Sigmoid colon (tissue), 7 donors: ENCODE data around the gene TRERF1. TPM values are rescaled to one million over a fixed set of nuclear protein-coding genes. Genes with fewer than 3 reads are reported as not detected.
A peak's percentile ranks its signal among the peaks of the same experiment; 100 is the strongest.

Experiments
- DNase-seq: peaks from one replicate; pipeline ENCODE4 v3.0.0-alpha.2; 2019
- H3K27ac ChIP-seq, 4 donors: fragments of 200-600 bp; sonication (generic); one replicate each; pipeline ENCODE4 v1.5.1; 2016 to 2019; ENCODE audit warnings: mild to moderate bottlenecking in 1 of 4
- H3K27me3 ChIP-seq, 3 donors: fragments of 200-600 bp; sonication (generic); one replicate each; pipeline ENCODE4 v1.5.1; 2019; ENCODE audit warnings: mild to moderate bottlenecking in 1 of 3
- H3K36me3 ChIP-seq, 4 donors: fragments of 200-600 bp; sonication (generic); one replicate each; pipeline ENCODE4 v1.5.1; 2016 to 2019
- H3K4me1 ChIP-seq, 4 donors: fragments of 200-600 bp; sonication (generic); one replicate each; pipeline ENCODE4 v1.5.1; 2017 to 2019
- H3K4me3 ChIP-seq, 4 donors: fragments of 200-600 bp; sonication (generic); one replicate each; pipeline ENCODE4 v1.5.1; 2017 to 2019; ENCODE audit warnings: mild to moderate bottlenecking in 2 of 4, moderate library complexity in 1 of 4
- H3K9me3 ChIP-seq, 4 donors: fragments of 200-600 bp in 3 of 4; sonication (generic) in 3 of 4; one replicate each; pipeline versions ENCODE4 v1.5.1 to v1.6.1; 2013 to 2019
- CTCF ChIP-seq, 4 experiments: fragments of 450-650 bp in 3 of 4; fragments of 200-600 bp in 1 of 4; IDR thresholded peaks; one replicate each; pipeline ENCODE4 v1.5.1; 2016 to 2019; ENCODE audit warnings: antibody characterized with exemption in 4 of 4, mild to moderate bottlenecking in 3 of 4, moderate library complexity in 2 of 4
- EP300 ChIP-seq, 4 donors: sonication (generic); formaldehyde crosslinking; IDR thresholded peaks; one replicate each; pipeline ENCODE4 v1.6.1; 2017; ENCODE audit warnings: antibody characterized with exemption in 4 of 4
- POLR2A ChIP-seq, 2 donors: fragments of 450-650 bp; IDR thresholded peaks; one replicate each; pipeline ENCODE4 v1.6.1; 2016; ENCODE audit warnings: antibody characterized with exemption in 2 of 2, mild to moderate bottlenecking in 2 of 2, moderate library complexity in 2 of 2
- POLR2AphosphoS5 ChIP-seq, 4 donors: sonication (generic); formaldehyde crosslinking; IDR thresholded peaks; one replicate each; pipeline ENCODE4 v1.6.1; 2017; ENCODE audit warnings: antibody characterized with exemption in 4 of 4
- WGBS, 2 donors: extraction: QIAGEN DNeasy Blood & Tissue Kit; methylation state at CpG; one replicate each; pipeline ENCODE4 v1.1.7; 2013; 5-methylcytosine and 5-hydroxymethylcytosine counted together
- intact Hi-C: fragments of 100-400 bp; cut with DNase I; formaldehyde crosslinking; loops from one replicate; pipeline ENCODE4 v1.15.1; 2023
- polyA plus RNA-seq, 3 donors: library from polyadenylated mRNA; stranded (reverse); fragments of 200-250 nt; gene quantifications; one replicate each; pipeline ENCODE4 v1.2.3, GENCODE V29; 2013
- total RNA-seq, 4 donors: library from RNA; depleted of rRNA; stranded (reverse); fragments of >200 nt; gene quantifications; one replicate each; pipeline ENCODE4 v1.1.0, GENCODE V29; 2016
- donor health status: healthy with polysubstance abuse.
- donor health status: Bipolar disorder and iron deficiency.
- donor health status: healthy.

The TRERF1 gene
- total and polyA plus RNA-seq, 7 donors = 0.46 to 10.5 (median 4.6) TPM

GRCh38 chr6:42274898-42275297 is 176.8 kb downstream of the TRERF1 start:
- Histone ChIP-seq H3K36me3 (no peaks in the 10 kb centered on the region), H3K27ac (no peak overlapping the region), H3K9me3 (no peaks in the 10 kb centered on the region), H3K4me3 (no peak overlapping the region), H3K4me1 (peaks cover 0 to 27% (median 8%) of the 10 kb centered on the region in 4 donors), H3K27me3 (no peaks in the 10 kb centered on the region)
- TF ChIP-seq POLR2A (IDR thresholded peaks at IDR 0.05) = no peak
- TF ChIP-seq EP300 (IDR thresholded peaks at IDR 0.05) = no peak
- WGBS, 2 donors = 94 to 96% methylated on average over 6 of the region's 6 CpGs
- peak; percentile 6 for DNase-seq
- intact Hi-C loops = no loop called here

GRCh38 chr6:42271834-42272805 is 179.6 kb downstream of the TRERF1 start:
- Histone ChIP-seq H3K9me3 (no peaks in the 10 kb centered on the region), H3K4me3 (no peak overlapping the region), H3K4me1 (peaks cover 0 to 20% (median 3%) of the 10 kb centered on the region in 4 donors), H3K27ac (no peak overlapping the region), H3K36me3 (peaks cover 0 to 16% (median 4%) of the 10 kb centered on the region in 4 donors), H3K27me3 (no peaks in the 10 kb centered on the region)
- 77 to 82% methylated on average over 7 of the region's 7 CpGs for whole genome bisulfite sequencing, 2 donors
- intact Hi-C loops = no loop called here
- TF ChIP-seq EP300 (IDR thresholded peaks at IDR 0.05) = no peak
- TF ChIP-seq POLR2AphosphoS5 (IDR thresholded peaks at IDR 0.05) = no peak
- TF ChIP-seq POLR2A (IDR thresholded peaks at IDR 0.05) = no peak
- no peak for TF ChIP-seq CTCF (IDR thresholded peaks at IDR 0.05)
- no peak for DNase-seq

GRCh38 chr6:42269974-42270510 is 181.7 kb downstream of the TRERF1 start:
- H3K4me1 ChIP-seq = peaks cover 0 to 10% (median 3%) of the 10 kb centered on the region in 4 donors
- H3K36me3 ChIP-seq = peaks cover 0 to 16% (median 4%) of the 10 kb centered on the region in 4 donors
- H3K4me3 ChIP-seq = no peak overlapping the region
- TF ChIP-seq EP300 (IDR thresholded peaks at IDR 0.05) = no peak
- no peak for TF ChIP-seq POLR2AphosphoS5 (IDR thresholded peaks at IDR 0.05)
- TF ChIP-seq CTCF (IDR thresholded peaks at IDR 0.05) = no peak
- TF ChIP-seq POLR2A (IDR thresholded peaks at IDR 0.05) = no peak
- no peaks in the 10 kb centered on the region for H3K9me3 ChIP-seq
- intact Hi-C loops = no loop called here
- WGBS, 2 donors = 79 to 82% methylated on average over 4 of the region's 4 CpGs
- DNase-seq = no peak
- H3K27ac ChIP-seq = no peak overlapping the region
- H3K27me3 ChIP-seq = no peaks in the 10 kb centered on the region

GRCh38 chr6:42269553-42269952 is 182.2 kb downstream of the TRERF1 start:
- peaks cover 0 to 17% (median 4%) of the 10 kb centered on the region in 4 donors for H3K36me3 ChIP-seq
- H3K27me3 ChIP-seq = no peaks in the 10 kb centered on the region
- H3K9me3 ChIP-seq = no peaks in the 10 kb centered on the region
- DNase-seq = no peak
- H3K4me1 ChIP-seq = peaks cover 0 to 10% (median 3%) of the 10 kb centered on the region in 4 donors
- no peak overlapping the region for H3K27ac ChIP-seq
- WGBS, 2 donors = 59 to 76% methylated on average over 6 of the region's 6 CpGs
- TF ChIP-seq EP300 (IDR thresholded peaks at IDR 0.05) (no peak), POLR2A (IDR thresholded peaks at IDR 0.05) (no peak), CTCF (IDR thresholded peaks at IDR 0.05) (no peak), POLR2AphosphoS5 (IDR thresholded peaks at IDR 0.05) (no peak)
- intact Hi-C loops = no loop called here
- H3K4me3 ChIP-seq = no peak overlapping the region

GRCh38 chr6:42268835-42269204 is 182.9 kb downstream of the TRERF1 start:
- H3K4me1 ChIP-seq = peaks cover 0 to 13% (median 3%) of the 10 kb centered on the region in 4 donors
- intact Hi-C loops = no loop called here
- no peaks in the 10 kb centered on the region for H3K27me3 ChIP-seq
- no peak for DNase-seq
- H3K27ac ChIP-seq = no peak overlapping the region
- H3K9me3 ChIP-seq = no peaks in the 10 kb centered on the region
- TF ChIP-seq CTCF (IDR thresholded peaks at IDR 0.05) = no peak
- no peak for TF ChIP-seq POLR2AphosphoS5 (IDR thresholded peaks at IDR 0.05)
- no peak for TF ChIP-seq EP300 (IDR thresholded peaks at IDR 0.05)
- no peak for TF ChIP-seq POLR2A (IDR thresholded peaks at IDR 0.05)
- H3K4me3 ChIP-seq = no peak overlapping the region
- peaks cover 0 to 19% (median 4%) of the 10 kb centered on the region in 4 donors for H3K36me3 ChIP-seq
- 94 to 97% methylated on average over 7 of the region's 7 CpGs for WGBS, 2 donors
